NCI-H146 treated with DMSO at 0.1 percent for 48 hours (cell line): Measurements from ENCODE around the gene POMT1.

Experiments
- DNase-seq: peaks from one replicate; lab custom pipeline; 2025; ENCODE audit not compliant: unreplicated experiment; lab: John Stamatoyannopoulos, UW

The POMT1 gene

DNA sequence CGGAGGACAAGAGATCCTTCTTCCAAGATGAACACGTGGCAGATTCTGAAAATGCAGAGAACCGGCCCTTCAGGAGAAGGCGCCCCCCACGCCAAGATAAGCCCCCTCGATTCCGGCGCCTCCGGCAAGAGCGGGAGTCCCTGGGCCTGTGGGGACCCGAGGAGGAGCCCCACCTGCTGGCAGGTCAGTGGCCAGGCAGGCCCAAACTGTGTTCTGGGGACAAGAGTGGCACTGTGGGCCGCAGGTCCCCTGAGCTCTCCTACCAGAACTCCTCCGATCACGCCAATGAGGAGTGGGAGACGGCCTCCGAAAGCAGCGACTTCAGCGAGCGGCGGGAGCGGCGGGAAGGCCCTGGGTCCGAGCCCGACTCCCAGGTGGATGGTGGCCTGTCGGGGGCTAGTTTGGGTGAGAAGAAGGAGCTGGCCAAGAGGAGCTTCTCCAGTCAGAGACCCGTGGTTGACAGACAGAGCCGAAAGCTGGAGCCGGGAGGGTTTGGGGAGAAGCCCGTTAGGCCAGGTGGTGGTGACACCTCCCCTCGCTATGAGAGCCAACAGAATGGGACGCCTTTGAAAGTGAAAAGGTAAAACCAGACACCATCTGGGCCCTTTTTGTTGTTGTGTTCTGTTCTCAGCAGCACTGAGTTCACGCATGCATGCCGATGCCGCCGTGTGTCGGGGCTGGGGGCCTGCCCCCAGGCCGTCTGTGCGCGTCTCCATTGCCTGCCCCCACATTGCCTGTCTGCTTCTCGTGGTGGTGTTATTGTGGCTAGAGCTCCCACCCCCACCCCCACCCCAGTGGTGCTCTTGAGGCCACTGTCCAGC is 26.6 kb upstream of the POMT1 start:
- DNase-seq: no peak

DNA sequence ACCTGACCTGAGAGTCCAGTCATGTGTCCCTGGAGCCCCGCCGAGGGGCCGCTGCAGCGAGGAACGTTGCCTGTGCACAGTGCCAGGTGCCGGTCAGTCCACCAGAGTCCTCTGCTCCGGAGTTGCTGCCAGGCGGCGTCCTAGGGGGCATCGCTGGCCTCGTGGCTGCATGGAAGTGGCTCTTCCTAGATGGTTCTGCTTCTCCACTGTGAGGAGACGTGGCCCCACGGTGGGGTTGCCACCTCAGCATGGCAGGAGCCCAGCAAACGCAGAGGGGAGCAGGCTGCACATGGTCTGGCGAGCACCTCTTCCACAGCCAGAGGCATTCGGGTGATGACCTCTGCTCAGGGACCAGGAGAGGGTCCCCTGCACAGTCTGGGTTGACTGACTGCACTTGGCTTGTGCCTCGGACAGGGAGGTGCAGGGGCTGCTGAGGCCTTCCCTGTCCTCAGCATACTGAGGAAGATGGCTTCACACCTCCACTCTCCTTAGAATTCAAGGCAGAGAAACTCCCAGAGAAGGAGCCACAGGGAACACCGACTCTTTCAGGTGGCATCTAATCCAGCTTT is 25.9 kb upstream of the POMT1 start:
- DNase-seq: no peak

DNA sequence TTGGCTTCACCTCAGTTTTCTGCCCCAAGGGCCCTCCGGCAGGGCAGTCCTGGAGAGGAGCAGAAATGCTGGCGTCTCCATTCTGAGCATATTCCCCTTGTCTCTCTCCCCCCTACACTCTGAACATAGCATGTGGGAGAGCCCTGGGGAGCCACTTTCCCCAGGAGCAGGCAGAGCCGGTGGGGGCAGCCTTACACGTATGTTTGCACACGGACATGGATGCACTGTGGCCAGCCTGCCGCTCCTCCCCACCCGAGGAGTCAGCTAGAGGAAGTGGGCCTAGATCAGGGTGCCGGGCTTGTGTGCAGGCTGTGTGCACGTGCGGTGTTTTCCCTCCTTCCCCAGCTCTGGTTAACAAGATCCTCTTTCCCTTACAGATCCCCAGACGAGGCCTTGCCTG is 25.4 kb upstream of the POMT1 start:
- DNase-seq: no peak

DNA sequence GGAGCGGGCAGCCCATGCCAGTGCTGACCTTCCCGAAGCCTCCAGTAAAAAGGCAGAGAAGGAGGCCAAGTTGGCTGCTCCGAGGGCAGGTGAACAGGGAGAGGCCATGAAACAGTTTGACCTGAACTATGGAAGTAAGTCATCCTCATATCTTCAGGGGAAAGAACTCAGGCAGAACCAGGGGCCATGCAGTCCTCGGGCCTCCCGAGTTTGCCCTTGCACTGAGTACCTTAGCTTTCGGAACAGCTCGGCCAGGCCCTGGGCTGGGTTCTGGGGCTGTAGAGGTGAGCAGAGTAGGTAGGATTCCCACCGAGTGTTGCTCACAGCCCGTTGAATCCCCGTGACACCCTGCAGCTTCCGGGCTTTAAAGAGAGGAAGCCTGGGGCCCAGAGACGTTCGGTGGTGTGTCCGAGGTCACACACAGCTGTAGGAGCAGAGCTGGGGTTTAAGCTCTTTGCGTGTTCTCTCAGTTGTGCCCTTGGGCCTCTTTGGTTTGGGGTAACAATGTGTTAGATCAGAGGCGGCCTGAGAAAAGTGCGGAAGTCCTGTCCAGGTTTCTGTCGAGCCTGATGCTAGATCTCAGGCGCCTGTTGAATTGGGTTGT is 24.8 kb upstream of the POMT1 start:
- DNase-seq: no peak

DNA sequence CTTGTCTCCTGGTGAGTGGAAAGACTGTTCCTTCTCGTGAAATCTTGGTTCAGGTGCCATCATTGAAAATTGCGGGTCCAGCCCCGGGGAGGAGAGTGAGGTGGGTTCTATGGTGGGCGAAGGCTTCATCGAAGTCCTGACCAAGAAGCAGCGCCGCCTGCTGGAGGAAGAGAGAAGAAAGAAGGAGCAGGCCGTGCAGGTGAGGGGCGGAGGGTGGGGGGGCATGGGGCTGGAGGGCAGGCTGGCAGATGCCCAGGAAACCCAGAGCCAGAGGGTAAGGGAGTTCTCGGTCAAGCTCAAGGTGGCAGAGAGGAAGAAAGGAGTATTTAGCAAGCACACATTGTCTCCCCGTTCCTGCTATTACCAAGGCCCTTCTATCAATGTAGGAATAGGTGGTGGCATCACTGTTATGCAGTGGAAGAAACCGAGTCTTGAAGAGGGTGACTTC is 24.3 kb upstream of the POMT1 start:
- no peak for DNase-seq

DNA sequence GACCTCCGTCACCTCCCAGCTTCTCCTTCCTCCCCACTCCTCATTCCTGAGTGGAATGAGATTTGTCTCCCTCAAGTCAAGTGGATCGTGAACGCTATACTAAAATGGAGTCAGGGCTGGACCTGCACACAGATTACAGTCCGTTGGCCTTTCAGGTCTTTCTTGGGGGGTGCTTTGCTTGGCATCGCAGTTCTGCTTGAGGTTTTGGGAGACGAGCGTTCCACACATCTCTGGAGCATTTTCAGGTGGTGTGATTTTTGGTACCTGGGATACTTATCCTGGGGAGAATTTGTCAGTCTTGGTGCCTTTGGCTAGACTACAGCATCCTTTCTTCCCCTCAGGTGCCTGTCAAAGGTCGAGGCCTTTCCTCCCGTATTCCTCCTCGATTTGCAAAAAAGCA is 23.8 kb upstream of the POMT1 start:
- no peak for DNase-seq

DNA sequence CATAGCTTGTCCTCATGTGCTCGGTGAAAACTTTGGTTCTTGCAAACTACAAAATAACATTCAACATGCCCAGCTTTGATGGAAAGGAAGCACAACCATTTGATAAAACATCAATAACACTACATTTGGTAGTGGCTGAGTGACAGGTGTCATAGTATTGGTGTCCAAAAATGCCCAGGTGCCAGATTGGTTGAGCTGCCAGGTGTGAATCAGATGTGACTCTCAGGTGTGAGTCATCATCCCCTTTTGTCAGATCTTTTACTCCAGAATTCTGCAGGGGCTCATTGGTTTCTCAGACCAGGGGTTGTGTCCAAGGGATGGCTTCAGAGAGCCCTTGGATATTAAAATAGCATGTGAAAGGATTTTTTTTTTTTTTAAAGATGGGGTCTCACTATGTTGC is 22.5 kb upstream of the POMT1 start:
- DNase-seq: no peak

DNA sequence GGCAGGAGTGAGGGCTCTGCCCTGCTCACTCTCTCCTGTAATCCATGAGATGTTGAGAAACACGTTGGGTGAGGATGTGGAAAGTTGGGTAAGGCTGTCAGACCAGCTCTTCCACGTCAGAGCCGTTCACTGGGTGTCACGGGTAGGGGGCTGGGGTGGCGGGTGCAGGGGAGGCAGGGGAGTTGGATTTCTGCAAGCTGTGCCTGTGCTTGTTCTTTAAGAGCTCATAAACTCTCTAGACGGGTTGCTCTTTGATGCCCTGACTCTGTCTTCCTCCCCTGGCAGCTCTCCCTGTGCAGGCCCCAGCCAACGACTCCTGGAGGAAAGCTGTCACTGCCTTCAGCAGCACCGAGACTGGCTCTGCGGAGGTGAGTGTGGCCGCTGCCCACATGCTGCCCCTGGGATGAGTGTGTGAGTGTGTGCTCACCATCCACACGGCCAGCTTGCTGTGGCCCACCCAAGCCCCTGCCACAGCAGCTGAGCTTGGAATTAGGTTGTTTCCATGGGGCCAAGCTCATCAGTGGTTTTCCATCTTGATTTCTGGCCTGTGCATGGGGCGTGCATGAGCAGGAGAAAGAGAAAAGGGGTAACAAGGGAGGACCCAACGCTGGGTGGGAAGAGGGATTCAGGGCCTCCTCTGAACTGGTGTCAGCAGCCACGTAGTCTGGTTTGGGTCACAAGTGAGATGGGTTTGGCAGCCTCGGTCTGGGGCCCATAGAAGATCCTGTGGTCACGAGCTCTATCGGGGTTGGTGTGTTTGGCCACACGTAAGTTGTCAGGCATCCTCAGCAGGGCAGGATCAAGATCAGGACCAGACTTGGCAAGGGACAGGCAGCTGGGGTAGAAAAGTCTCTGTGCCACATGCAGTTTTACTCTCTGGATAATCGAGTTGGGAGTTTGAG is 21.0 kb upstream of the POMT1 start:
- DNase-seq: no peak

DNA sequence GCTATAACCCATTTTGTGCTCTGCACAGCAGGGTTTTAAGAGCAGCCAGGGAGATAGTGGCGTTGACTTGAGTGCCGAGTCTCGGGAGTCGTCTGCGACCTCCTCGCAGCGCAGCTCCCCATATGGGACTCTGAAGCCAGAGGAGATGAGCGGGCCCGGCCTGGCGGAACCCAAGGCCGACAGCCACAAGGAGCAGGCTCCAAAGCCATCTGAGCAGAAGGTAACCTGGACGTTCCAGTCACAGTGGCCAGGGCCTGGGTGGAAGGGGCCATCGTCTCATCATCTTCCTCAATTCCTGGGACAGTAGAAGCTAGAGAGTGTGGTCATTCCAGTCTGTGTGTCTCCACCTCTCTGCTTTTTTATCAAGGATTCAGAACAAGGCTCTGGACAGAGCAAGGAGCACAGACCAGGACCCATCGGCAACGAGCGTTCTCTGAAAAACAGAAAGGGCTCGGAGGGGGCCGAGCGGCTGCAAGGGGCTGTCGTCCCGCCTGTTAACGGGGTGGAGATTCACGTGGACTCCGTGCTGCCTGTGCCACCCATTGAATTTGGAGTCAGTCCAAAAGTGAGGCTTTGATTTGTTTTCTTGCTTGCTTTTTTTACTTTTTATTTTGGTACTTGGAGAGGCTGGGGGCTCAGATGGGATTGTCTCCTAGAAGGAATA is 20.2 kb upstream of the POMT1 start:
- DNase-seq: no peak

DNA sequence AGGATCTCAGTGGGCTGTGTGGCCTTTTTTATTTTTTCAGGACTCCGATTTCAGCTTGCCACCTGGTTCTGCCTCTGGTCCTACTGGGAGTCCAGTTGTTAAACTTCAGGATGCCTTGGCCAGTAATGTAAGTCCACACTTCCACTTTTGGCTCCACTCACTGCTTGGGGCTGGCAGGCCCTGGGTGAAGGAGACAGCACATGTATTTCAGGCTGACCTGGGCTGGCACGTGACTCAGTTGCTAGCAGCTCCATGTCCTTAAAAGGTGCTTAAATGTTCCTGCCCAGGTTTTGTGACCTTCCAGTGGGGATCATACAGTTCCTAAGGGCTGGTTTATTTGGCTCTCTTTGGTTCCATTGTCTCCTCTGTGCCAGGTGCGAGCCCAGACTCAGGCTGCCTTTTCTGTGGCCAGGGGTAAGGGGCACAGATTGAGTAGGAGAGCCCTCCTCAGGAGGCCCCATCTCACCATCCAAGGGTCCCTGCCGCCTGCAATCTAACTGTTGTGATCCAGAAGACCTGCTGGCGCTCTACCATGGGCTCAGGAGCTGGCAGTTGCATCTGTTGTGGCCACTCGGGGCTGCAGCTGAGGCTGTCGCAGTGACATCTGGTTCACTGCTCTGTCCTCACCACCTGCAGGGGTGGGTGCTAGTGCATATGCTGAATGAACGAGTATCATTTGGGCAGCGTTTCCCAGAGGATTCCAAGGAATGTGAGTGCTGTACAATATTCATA is 19.2 kb upstream of the POMT1 start:
- no peak for DNase-seq

DNA sequence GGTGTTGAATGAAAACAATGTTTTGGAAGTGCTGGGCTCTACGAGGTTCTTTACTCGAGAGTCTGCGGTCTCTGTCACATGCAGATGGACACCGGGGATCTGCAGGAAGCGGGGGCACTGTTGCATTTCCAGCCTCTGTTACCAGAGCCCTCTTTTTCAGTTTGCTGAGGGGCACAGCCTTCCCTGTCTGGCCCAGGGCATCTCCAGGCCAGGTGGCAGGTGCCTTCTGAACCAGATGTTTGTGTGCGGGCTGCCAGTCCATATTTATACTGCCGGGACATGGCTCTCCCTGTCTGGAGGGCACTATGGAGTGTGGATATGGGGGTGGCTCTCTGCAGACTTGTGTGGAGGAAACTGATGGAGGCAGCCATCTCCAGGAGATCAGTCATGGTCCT is 18.7 kb upstream of the POMT1 start:
- no peak for DNase-seq

DNA sequence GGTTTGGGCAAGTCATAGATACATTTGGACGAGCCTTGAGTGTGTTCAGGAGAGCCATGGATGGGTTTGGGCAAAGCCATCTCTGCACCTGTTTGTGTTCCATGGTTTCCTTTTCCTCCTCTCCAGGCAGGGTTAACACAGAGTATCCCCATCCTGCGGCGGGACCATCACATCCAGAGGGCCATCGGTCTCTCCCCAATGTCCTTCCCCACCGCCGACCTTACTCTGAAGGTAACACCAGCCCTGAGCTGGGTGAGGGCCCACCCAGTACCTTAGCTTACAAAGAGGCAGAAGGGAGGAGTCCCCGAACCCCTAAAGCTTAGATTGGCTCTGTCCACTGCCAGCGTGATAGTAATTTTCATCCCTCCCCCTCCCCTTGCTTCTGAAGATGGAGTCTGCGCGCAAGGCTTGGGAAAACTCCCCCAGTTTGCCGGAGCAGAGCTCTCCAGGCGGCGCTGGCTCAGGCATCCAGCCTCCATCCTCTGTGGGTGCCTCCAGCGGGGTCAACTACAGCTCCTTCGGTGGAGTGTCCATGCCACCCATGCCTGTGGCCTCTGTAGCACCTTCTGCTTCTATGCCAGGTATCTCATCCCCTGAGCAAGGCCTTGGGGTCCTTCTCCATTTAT is 18.0 kb upstream of the POMT1 start:
- DNase-seq: no peak

DNA sequence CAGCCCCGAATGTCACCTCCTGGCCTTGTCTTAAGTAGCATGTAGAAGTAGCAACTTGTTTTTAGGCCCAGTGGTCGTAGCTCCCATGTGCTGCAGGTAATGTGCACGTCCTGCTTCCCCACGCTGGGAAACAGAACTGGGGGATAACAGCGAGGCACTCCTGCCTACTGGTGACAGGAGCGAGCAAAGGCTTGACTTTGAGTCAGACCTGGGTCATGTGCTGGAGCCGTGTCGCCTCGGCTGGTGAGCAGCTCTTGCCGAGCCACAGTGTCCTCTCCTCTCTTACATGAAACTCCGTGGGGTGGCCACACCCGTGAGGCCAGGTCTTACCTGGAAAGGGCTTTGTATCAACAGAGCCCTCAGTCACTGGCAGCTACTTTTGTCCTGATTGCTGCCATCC is 17.5 kb upstream of the POMT1 start:
- DNase-seq: no peak

DNA sequence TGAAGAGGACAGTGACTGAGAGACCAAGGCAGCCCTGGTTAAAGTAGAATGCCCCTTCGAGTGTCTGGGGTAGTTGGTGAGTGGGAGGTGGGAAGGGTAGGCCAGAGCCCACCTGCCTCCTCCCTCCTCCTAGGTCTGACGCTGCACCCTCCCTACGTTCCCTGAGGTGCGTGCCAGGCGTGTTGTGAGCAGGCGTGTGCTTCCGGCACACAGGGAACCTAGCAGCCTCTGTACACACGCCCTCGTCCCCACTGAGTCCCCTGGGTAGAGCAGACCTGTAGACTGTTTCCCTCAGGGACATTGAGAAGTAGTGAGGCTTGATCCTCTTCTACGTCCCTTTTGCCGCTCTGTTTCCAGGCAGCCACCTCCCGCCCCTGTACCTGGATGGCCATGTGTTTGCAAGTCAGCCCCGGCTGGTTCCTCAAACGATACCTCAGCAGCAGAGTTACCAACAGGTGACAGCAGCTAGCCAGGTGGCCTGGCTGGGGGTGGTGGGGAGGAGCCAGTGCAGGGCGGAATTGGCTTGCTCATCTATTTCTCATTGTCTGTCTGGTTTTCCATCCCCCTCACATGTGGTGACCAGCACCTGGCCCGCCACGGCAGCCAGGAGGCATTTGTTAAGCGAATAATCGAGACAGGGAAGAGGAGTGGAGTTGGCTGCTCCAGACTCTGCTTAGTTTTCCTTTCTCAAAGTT is 16.8 kb upstream of the POMT1 start:
- peak; percentile 39 for DNase-seq

DNA sequence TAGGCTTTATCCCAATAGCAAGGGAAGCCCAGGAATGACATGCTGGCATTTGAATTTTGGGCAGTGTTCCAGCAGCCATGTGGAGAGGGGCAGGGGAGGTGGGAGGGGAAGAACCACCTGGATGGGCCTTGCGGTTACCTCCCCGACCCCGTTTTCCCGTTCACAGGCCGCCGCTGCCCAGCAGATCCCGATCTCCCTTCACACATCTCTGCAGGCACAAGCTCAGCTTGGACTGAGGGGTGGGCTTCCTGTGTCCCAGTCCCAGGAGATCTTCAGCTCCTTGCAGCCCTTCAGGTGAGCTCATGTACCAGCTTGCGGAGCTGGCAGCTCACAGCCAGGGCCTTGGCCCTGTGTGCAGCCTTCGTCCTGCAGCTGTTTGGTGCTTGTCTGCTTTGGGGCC is 15.7 kb upstream of the POMT1 start:
- DNase-seq: no peak

DNA sequence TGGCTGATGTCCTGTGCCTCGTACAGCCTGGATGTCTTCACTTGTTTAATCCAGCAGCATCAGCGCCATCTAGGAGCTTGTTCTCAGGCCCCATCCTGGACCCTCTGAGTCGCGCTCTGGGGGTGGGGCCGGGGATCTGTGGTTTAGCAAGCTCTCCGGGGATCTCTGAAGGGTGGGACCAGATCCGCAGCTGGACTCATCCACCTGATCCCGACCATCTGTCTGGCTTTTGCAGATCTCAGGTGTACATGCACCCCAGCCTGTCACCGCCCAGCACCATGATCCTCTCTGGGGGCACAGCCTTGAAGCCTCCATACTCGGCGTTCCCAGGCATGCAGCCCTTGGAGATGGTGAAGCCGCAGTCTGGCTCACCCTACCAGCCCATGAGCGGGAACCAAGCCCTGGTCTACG is 15.1 kb upstream of the POMT1 start:
- DNase-seq: no peak

DNA sequence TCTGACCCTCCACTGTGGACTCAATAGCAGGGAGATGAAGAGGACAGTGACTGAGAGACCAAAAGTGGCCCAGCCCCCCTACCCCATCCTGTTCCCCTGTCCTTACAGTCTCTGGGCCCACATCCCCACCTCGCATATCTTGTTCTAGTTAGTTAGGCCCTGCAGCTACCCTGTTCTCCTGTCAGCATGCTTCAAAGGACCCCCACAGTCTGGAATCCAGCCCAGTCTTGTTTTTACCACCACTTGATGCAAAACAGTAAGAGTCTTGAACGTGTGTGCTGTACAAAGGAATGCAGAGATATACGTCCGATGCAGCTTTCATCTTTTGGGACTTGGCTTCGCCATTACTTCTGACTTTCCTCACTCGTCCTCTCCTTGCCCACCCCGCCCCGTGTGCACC is 12.2 kb upstream of the POMT1 start:
- DNase-seq: no peak

DNA sequence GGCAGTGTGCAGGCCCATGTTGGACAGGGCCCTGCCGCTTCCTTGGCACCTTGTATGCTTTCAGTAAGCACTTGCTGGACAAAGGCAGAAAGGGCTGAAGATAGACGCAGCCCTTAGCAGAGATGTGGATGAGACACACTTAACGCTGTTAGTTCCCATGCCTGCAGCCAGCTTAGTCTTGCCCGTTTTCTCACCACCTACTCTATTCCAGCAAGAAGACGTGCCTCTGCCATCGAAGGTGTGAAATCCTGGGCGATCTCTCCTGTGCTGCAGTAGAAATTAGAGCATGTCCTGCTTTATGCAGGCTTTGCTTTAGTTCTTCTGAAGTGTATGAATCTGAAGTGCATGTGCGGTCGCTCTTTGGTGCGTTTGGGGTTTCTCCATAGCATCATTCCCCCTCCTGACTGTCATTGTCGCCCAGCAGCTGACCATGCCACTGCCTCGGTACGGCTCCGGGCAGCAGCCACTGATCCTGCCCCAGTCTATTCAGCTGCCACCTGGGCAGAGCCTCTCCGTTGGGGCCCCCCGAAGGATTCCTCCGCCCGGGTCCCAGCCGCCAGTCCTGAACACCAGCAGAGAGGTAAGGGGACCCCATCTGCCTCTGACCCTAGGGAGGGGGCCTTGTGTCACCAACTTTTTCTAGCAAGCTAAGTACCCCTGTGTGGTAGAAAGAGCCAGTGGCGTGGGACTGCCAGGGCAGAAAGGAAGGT is 11.6 kb upstream of the POMT1 start:
- no peak for DNase-seq

DNA sequence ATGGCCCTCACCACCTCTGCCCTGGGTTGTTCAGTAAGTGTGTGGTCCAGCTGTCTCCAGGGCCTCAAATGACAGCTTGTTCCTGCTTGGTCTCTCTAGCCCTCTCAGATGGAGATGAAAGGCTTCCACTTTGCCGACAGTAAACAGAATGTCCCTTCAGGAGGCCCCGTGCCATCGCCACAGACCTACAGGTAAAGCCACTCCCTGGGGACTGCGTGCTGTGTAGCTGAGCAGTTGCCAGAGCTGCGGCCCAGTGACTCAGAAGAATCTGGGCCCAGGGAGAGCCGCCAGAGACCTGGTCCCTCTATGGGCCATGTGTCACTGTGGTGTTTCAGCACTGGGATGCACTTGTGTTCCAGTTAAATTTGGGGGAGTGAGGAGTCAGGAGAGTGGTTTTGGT is 10.6 kb upstream of the POMT1 start:
- no peak for DNase-seq
